Renal cortex interstitium (tissue), 11 donors: ENCODE results near the gene EPG5. TPM values are rescaled to one million over a fixed set of nuclear protein-coding genes. Genes with fewer than 3 reads are reported as not detected.
"Not testable (repeated sequence)": the region's sequence is repeated elsewhere in the genome, so short reads cannot be mapped to it uniquely, and the experiment has no call there.

Experiments used
- DNase-seq, 11 donors: peaks; one replicate each; pipeline ENCODE4 v3.0.0-alpha.2; 2013; ENCODE audit warnings: low read depth in 9 of 11, low spot score in 4 of 11; ENCODE audit errors: extremely low read depth in 1 of 11
- polyA plus RNA-seq, 3 donors: library from polyadenylated mRNA; unstranded; fragments of 120-200 nt; gene quantifications; one replicate each; pipeline ENCODE4 v1.2.1, GENCODE V29; 2013; ENCODE audit not compliant: insufficient read length in 3 of 3

Gene EPG5
- polyA plus RNA-seq, 3 donors: 17.7 to 30.8 (median 24.0) TPM

- DNase-seq: no peak
Measured at GRCh38 chr18:45984546-45985235, 17.6 kb upstream of the EPG5 start.

GRCh38 chr18:45981821-45982220 is 14.7 kb upstream of the EPG5 start:
- no peak for DNase-seq

- no peak for DNase-seq
Measured at GRCh38 chr18:45980229-45980628, 13.1 kb upstream of the EPG5 start.

GRCh38 chr18:45978084-45978483 is 11.0 kb upstream of the EPG5 start:
- DNase-seq: no peak

GRCh38 chr18:45976974-45977373 is 9.8 kb upstream of the EPG5 start:
- DNase-seq: no peak

- no peak for DNase-seq
Measured at GRCh38 chr18:45976566-45976965, 9.4 kb upstream of the EPG5 start.

- DNase-seq: peak in 8 of 11 donors; percentile 19 to 59 (median 41)
Measured at GRCh38 chr18:45974088-45974536, 7.0 kb upstream of the EPG5 start.

GRCh38 chr18:45964913-45965312 is 2.2 kb downstream of the EPG5 start:
- not testable (repeated sequence) for DNase-seq

- no peak for DNase-seq
Measured at GRCh38 chr18:45962866-45963265, 4.3 kb downstream of the EPG5 start.

- peak in 2 of 11 donors; percentile 4 to 15 for DNase-seq
Measured at GRCh38 chr18:45962461-45962860, 4.7 kb downstream of the EPG5 start.

- DNase-seq: not testable (repeated sequence)
Measured at GRCh38 chr18:45959484-45959883, 7.6 kb downstream of the EPG5 start.

- no peak for DNase-seq
Measured at GRCh38 chr18:45958730-45959129, 8.4 kb downstream of the EPG5 start.

GRCh38 chr18:45958027-45958426 is 9.1 kb downstream of the EPG5 start:
- DNase-seq: no peak

GRCh38 chr18:45957100-45957499 is 10.0 kb downstream of the EPG5 start:
- peak in 1 of 11 donors; percentile 3 for DNase-seq

GRCh38 chr18:45954070-45954934 is 12.8 kb downstream of the EPG5 start:
- DNase-seq: no peak

- no peak for DNase-seq
Measured at GRCh38 chr18:45951016-45951714, 16.0 kb downstream of the EPG5 start.

- no peak for DNase-seq
Measured at GRCh38 chr18:45945669-45946068, 21.5 kb downstream of the EPG5 start.

- DNase-seq: no peak
Measured at GRCh38 chr18:45940724-45941123, 26.4 kb downstream of the EPG5 start.

GRCh38 chr18:45939236-45939635 is 27.9 kb downstream of the EPG5 start:
- DNase-seq: no peak

- DNase-seq: no peak
Measured at GRCh38 chr18:45938488-45938935, 28.6 kb downstream of the EPG5 start.
